Measurements from ENCODE around the gene DHPS.
"Not testable (repeated sequence)": the region's sequence is repeated elsewhere in the genome, so short reads cannot be mapped to it uniquely, and the experiment has no call there.

DHPS gene

DNA sequence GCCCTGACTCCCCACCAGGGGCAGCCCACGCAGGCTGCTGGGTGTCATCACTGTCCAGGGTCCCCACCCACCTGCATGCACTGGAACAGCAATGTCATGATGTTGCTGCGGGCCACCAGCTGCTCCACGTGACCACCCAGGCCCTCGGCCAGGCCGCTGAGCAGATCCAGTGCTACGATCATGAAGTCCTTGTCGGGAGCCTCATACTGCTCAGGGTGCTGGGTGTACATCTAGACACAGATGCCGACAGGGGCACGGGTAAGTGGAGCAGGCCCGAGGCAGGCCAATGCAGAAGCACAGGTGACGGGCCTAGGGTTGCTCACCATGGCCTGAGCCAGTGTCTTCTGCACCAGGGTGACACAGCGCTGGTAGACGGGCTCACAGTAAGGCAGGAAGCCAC is 23.5 kb upstream of the DHPS start:
- ATAC-seq: no peak

DNA sequence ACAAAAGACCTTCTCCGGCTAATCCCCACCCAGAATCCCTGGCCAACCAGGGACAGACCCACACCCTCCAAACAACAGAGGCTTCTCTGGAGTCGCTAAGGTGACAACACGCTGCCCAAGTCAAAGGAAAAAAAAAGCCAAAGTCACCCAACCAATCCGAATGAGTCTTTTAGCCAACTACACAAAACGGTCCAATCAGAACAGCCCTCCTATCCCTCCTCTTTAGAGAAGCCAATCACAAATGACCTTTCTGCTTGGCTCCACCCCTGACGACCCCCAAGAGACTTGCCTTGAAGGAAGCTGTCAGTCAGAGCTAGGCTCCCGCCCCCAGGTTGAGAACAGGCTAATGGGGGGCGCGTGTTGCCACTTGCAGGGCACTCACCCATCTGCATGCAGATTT is 21.4 kb upstream of the DHPS start:
- peak in 1 of 2 donors; percentile 35 for ATAC-seq

GRCh38 chr19:12701596-12702282 is 20.1 kb upstream of the DHPS start:
- no peak for ATAC-seq

- ATAC-seq: no peak
Observed at GRCh38 chr19:12698138-12698537, 16.5 kb upstream of the DHPS start.

DNA sequence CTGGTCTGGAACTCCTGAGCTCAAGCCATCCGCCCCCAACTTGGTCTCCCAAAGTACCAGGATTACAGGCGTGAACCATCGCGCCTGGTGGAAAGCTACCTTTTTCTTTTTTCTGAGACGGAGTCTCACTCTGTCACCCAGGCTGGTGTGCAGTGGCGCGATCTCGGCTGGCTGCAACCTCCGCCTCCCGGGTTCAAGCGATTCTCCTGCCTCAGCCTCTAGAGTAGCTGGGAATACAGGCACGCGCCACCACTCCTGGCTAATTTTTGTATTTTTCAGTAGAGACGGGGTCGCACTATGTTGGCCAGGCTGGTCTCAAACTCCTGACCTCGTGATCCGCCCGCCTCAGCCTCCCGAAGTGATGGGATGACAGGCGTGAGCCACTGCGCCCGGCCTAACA is 15.7 kb upstream of the DHPS start:
- not testable (repeated sequence) for ATAC-seq

DNA sequence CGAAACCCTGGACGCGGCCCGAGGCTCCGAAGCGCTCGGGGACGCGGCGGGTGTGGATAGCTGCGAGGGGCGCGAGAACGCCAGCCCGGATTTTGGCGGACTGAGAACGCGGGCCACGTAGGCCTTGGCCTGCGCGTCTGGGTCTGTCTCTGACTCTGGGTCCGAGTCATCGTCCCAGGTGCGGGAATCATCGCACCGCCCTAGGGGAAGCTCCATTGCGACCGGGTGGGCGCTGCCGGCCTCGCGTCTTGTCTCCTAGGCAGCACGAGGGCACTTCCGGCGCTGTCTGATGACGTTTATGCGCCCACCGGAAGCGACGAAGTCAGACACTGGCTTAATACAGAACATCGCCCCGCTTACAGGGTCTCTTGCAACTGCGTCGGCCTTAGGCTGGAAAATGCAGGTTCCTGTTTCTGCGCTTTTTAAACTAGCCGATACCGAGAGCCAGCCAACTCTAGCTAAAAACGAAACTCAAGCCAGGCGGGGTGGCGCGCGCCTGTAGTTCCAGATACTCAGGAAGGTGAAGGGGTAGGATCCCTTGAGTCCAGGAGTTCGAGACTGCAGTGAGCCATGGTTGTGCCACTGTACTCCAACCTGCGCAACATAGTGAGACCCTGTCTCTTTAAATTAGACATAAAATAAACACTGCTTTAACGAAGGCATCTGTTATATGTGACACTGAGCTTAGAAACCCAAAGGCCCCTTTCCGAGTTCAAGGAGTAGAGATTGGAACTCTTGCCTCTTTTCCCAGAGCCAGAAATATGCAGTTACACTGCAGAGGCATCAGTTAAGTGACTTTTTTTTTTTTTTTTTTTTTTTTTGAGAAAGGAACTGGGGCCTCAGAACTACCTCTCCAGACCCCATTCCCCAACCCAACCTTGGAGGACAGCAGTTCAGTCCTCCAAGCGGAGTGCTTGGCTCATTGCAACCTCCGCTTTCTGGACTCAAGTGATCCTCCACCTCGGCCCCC is 15.0 kb upstream of the DHPS start, which contains the start of gene FBXW9:
TSS of gene FBXW9 (minus strand) at position 266 of the 970 bp plus-strand sequence. CDS start at position 216, 50 bp downstream.
- ATAC-seq: peak; percentile 89 to 93

DNA sequence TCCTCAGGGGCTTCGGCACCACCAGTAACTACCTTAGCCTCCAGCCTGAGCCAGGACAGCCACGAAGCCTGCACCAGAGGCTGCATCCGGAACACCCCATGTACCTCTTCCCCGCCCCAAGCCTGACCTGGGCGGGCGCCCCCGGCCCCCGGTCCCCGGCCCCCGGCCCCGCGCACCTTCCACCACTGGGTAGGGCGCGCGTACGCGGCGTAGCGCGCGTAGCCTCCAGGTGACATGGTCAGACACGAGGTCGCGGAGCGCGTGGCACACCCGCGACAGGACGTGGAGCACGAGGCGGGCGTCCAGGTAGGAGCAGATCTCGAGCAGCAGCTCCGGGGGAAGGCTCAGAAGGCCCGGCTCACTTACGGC is 14.3 kb upstream of the DHPS start:
- ATAC-seq: peak; percentile 11 to 25

- no peak for ATAC-seq
Observed at GRCh38 chr19:12695514-12695913, 13.8 kb upstream of the DHPS start.

DNA sequence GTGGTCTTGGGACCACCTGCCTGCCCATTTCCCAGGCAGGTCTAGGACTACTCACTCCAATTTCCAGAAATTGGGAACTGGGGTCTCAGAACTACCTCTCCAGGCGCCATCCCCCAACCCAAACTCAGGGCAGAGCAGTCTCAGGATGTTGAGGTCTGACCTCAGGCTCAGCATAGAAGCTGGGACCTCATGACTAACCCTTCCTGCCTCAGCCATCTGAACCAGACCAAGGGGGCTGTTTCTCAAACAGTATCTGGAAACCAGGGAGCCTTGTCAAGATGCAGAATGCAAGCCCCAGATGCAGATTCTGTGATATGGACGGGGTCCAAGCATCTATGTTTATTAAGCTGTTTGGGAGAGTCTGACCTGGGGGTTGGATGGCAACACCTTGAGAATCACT is 13.4 kb upstream of the DHPS start:
- no peak for ATAC-seq

- no peak for ATAC-seq
Observed at GRCh38 chr19:12694641-12695040, 13.0 kb upstream of the DHPS start.

GRCh38 chr19:12692960-12693359 is 11.3 kb upstream of the DHPS start:
- ATAC-seq: no peak

DNA sequence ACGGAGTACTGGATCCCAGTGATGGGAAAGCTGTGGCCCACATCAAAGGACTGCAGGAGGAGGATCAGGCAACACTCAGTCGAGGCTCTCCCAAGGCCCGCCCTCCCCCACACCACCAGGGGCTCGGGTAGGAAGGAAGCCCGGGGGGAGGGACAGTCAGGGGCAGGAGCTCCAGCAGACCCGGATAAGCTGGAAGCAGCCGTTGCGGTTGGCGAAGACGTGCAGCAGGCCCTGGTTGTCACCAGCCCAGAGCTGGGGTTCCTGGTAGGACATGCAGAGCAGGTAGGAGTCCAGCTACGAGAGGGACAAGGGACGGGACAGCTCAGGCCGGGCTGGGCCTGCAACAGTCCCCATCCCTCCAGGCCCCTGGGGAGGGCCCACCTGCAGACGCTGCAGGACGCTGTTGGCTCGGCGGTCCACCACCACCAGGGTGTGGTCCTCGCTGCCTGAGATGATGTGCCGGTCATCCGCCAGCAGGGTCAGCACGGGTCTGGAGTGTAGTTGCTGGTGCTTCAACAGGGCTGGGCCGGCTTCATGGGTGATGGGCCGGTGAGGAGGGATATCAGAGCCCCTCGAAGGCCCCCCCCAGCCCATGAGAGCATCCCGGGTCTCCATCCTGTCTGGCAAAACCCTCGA is 8.0 kb upstream of the DHPS start:
- no peak for ATAC-seq

- no peak for ATAC-seq
Observed at GRCh38 chr19:12689012-12689411, 7.3 kb upstream of the DHPS start.

GRCh38 chr19:12687496-12688196 is 6.0 kb upstream of the DHPS start, which contains the start of gene GNG14:
Gene GNG14 (plus strand): TSS chr19:12687998. CDS start chr19:12688049, 51 bp downstream.
- no peak for ATAC-seq

DNA sequence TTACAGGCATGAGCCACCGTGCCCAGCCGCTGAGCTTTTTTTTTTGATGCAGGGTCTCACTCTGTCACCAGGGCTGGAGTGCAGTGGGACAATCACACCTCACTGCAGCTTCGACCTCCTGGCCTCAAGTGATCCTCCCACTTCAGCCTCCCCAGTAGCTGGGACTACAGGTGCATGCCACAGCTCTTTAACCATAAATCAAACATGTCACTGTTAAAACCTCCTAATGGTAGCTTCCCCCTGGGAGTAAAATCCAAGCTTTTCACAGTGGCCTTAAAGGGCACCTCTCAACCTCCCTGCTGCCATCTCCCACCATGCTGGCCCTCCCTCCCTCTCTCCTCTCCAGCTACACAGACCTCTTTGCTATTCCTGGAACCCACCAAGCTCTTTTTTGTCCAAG is 4.2 kb upstream of the DHPS start:
- ATAC-seq: no peak

DNA sequence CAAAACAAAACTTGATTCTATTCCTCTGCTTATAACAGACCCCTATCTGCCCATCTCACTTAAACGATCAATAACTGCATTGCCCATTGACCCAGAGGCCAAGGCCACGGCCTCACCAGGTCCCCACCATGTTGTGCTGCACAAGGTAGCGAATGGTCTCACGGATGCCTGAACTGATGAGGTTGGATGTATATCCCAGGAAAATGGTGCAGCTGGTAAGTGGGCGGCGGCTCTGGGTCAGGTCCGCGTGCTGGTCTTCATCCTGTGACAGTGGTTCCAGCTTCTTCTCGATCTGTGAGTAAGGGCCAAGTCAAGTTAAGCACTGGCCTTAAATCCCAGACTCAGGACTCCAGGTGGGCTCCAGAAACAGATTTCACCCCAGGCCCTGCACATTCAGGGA is 1.6 kb downstream of the DHPS start:
- no peak for ATAC-seq

- ATAC-seq: not testable (repeated sequence)
Observed at GRCh38 chr19:12678039-12678438, 3.6 kb downstream of the DHPS start.

DNA sequence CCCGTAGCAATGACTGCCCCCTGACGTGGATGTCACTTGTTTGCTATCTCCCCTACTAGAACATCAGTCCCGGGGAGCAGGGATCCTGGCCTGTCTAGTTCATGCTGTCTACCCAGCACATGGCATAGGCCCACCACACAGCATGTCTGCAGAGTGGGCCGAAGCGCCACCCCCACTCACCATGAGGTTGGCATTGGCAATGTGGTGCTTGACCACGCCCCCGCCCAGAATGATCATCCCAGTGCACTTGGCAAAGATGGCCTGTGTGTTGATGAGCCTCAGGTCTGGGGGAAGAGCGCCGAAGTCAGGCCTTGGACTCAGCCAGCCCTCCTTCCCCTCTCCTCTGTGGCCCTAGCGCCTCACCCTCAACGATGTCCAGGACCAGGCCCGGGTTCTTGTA is 4.8 kb downstream of the DHPS start:
- no peak for ATAC-seq

DNA sequence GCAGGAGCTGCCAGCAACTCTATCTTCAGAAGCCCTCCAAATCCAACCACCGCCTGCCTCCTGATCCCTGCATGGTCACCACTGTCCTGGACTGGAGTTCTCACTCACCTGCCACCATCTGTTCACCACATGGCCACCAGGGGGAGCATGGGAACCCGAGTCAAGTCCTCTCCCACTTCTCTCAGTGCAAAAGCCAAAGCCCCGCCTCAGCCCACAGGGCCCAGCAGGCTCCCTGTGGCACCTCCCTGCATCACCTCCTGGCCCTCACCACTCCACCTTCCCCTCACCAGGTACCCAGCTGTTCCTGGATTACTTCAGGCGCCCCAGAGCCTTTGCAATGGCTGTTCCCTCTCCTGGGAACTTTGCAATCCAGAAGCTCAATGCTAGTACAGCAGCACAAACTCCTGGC is 5.3 kb downstream of the DHPS start:
- peak; percentile 27 to 36 for ATAC-seq

GRCh38 chr19:12675940-12676339 is 5.7 kb downstream of the DHPS start:
- no peak for ATAC-seq

DNA sequence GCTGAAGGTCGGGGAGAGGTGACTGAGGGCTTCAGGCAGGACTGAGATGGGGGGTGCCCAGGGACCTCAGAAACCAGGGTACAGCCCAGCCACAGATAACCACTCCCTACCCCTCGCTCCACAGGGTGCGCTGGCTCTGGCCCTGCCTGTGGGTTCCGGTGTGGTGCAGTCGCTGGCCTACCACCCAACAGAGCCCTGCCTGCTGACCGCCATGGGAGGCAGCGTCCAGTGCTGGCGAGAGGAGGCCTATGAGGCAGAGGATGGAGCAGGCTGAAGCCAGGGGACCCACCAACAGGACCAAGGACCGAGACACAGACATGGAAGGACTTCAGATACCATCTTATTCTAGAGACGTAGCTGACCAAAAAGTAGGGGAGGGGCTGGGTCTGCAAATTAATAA is 6.3 kb downstream of the DHPS start:
- ATAC-seq: no peak

DNA sequence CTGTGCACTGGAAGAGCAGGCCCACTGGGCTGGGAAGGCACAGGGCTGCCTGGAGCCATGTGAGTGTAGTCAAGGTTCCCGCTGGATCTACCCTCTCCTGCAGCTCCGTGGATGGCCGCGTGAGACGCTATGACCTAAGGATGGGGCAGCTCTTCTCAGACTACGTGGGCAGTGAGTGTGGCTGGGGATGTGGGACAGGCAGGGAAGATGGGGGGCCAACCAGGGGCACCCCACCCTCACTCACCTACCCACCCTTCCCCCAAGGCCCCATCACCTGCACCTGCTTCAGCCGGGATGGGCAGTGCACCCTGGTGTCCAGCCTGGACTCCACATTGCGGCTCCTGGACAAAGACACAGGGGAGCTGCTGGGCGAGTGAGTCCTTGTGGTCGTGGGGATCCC is 8.9 kb downstream of the DHPS start:
- ATAC-seq: no peak
